Measurements from ENCODE around the gene COL8A1.

DNA sequence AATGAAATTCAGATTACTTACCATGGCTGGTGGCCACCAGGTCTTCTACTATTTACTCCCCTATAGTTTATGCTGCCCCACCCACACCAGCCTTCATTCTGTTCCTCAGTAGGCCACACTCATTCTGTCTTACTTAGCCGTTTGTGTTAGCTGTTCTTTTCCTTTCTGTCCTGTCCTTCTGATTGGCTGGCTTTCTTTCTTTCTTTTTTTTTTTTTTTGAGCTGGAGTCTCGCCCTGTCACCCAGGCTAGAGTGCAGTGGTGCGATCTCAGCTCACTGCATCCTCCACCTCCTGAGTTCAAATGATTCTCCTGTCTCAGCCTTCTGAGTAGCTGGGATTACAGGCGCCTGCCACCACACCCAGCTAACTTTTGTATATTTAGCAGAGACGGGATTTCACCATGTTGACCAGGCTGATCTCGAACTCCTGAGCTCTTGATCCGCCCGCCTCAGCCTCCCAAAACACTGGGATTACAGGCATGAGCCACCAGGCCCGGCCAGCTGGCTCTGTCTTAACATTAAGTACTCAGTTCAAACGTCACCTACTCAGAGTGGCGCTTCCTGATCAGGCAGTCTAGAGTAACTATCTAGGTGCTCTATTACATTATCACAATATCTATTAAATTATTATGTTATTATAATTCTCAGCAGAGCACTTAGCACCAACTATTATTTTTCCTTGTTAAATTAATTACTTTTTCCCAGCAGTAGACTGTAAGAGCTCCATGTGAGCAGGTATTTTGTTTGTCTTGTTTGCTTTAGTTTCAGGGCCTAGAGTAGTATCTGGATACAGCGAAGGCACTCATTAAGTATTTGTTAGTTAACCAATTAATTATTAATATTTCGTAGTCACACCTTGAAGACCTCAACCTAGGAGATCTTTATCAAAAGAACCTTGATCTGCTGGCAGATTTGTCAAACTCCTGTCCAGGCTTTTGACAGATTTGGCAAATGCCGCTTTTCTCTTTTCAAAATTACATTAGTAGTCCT, 185.6 kb downstream of the COL8A1 start:
- TF ChIP-seq, protein P1, sequence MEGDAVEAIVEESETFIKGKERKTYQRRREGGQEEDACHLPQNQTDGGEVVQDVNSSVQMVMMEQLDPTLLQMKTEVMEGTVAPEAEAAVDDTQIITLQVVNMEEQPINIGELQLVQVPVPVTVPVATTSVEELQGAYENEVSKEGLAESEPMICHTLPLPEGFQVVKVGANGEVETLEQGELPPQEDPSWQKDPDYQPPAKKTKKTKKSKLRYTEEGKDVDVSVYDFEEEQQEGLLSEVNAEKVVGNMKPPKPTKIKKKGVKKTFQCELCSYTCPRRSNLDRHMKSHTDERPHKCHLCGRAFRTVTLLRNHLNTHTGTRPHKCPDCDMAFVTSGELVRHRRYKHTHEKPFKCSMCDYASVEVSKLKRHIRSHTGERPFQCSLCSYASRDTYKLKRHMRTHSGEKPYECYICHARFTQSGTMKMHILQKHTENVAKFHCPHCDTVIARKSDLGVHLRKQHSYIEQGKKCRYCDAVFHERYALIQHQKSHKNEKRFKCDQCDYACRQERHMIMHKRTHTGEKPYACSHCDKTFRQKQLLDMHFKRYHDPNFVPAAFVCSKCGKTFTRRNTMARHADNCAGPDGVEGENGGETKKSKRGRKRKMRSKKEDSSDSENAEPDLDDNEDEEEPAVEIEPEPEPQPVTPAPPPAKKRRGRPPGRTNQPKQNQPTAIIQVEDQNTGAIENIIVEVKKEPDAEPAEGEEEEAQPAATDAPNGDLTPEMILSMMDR (IDR thresholded peaks at IDR 0.05), result no peak
- no peak for TF ChIP-seq EZH2 (IDR thresholded peaks at IDR 0.05; ENCODE audit: borderline replicate concordance, insufficient read depth, low read depth, low read length, poor library complexity, severe bottlenecking)
